ENCODE results near the gene ADCK1. TPM values are rescaled to one million over a fixed set of nuclear protein-coding genes. Genes with fewer than 3 reads are reported as not detected.

The ADCK1 gene
- total and polyA plus RNA-seq, 9 of the 15 experiments (the other 6 are each of a cell fraction or from before 2014, with no cell fraction given), result 2.8 to 8.9 (median 4.3) TPM

- TF ChIP-seq LARP7 (IDR thresholded peaks at IDR 0.05), result no peak
- TF ChIP-seq SLC30A9 (CRISPR knock-in tag; IDR thresholded peaks at IDR 0.05), result no peak
- no peak for TF ChIP-seq TCFL5 (CRISPR knock-in tag; conservative IDR thresholded peaks at IDR 0.05)
- TF ChIP-seq HIVEP1 (CRISPR knock-in tag; IDR thresholded peaks at IDR 0.05), result no peak
- no peak for TF ChIP-seq RBM39 (optimal IDR thresholded peaks at IDR 0.05; ENCODE audit: low read depth, low read length)
- no peak for TF ChIP-seq ETS2 (tag; IDR thresholded peaks at IDR 0.05; ENCODE audit: borderline replicate concordance, poor library complexity, severe bottlenecking)
- TF ChIP-seq ZNF384 (IDR thresholded peaks at IDR 0.05; ENCODE audit: low read depth, low read length), result peak; percentile 5; the same call in 1 of the 2 replicates
- no peak for TF ChIP-seq ZBTB7A (IDR thresholded peaks at IDR 0.05; ENCODE audit: borderline replicate concordance, control insufficient read depth, low read depth, low read length)
- no peak for TF ChIP-seq ZNF79 (CRISPR knock-in tag; IDR thresholded peaks at IDR 0.05; ENCODE audit: low read depth)
- TF ChIP-seq, protein P1, sequence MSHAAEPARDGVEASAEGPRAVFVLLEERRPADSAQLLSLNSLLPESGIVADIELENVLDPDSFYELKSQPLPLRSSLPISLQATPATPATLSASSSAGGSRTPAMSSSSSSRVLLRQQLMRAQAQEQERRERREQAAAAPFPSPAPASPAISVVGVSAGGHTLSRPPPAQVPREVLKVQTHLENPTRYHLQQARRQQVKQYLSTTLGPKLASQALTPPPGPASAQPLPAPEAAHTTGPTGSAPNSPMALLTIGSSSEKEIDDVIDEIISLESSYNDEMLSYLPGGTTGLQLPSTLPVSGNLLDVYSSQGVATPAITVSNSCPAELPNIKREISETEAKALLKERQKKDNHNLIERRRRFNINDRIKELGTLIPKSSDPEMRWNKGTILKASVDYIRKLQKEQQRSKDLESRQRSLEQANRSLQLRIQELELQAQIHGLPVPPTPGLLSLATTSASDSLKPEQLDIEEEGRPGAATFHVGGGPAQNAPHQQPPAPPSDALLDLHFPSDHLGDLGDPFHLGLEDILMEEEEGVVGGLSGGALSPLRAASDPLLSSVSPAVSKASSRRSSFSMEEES (CRISPR knock-in tag; IDR thresholded peaks at IDR 0.05), result peak; percentile 70
- TF ChIP-seq KDM5B (IDR thresholded peaks at IDR 0.05; ENCODE audit: insufficient replicate concordance, low read depth, low read length), result no peak
- TF ChIP-seq SP1 (CRISPR knock-in tag; IDR thresholded peaks at IDR 0.05), result no peak
- 0 out of 2 replicates have a peak, but pooled peaks have one; percentile 11 for TF ChIP-seq CBFA2T2 (conservative IDR thresholded peaks at IDR 0.05)
- TF ChIP-seq, protein P2, sequence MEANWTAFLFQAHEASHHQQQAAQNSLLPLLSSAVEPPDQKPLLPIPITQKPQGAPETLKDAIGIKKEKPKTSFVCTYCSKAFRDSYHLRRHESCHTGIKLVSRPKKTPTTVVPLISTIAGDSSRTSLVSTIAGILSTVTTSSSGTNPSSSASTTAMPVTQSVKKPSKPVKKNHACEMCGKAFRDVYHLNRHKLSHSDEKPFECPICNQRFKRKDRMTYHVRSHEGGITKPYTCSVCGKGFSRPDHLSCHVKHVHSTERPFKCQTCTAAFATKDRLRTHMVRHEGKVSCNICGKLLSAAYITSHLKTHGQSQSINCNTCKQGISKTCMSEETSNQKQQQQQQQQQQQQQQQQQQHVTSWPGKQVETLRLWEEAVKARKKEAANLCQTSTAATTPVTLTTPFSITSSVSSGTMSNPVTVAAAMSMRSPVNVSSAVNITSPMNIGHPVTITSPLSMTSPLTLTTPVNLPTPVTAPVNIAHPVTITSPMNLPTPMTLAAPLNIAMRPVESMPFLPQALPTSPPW (CRISPR knock-in tag; IDR thresholded peaks at IDR 0.05), result no peak
- peak; percentile 36; the same call in 1 of the 2 replicates for TF ChIP-seq TOE1 (IDR thresholded peaks at IDR 0.05; ENCODE audit: borderline replicate concordance)
- TF ChIP-seq TOE1 (CRISPR knock-in tag; IDR thresholded peaks at IDR 0.05; ENCODE audit: borderline replicate concordance, low read depth), result no peak
- TF ChIP-seq RAD51 (IDR thresholded peaks at IDR 0.05; ENCODE audit: borderline replicate concordance, low read depth), result peak; percentile 71
- TF ChIP-seq PHB2 (IDR thresholded peaks at IDR 0.05; ENCODE audit: low read depth), result no peak
- Histone ChIP-seq H3K79me2 (ENCODE audit: control insufficient read depth, insufficient read depth, low read length) (peaks cover 4% of the 10 kb centered on the region; the same call in 2 of the 3 replicates), H3K4me3 (no peak overlapping the region), H3K4me2 (ENCODE audit: insufficient read depth, low read length) (no peak overlapping the region), H3K9ac (ENCODE audit: insufficient read depth in 1 of 2, low read depth in 2 of 2, low read length in 2 of 2) (no peak overlapping the region), H3K36me3 (ENCODE audit: control insufficient read depth, insufficient read depth, low read length) (no peaks in the 10 kb centered on the region), H3K9me1 (ENCODE audit: control insufficient read depth, insufficient read depth, low read length) (no peaks in the 10 kb centered on the region), H3K27ac (ENCODE audit: extremely low read depth, low read depth, low read length) (no peak overlapping the region), H3K27me3 (ENCODE audit: control insufficient read depth in 2 of 2, insufficient read depth in 2 of 2, low read length in 2 of 2) (no peaks in the 10 kb centered on the region), H3K9me3 (replicated peaks; ENCODE audit: control insufficient read depth, insufficient read depth, low read depth, low read length) (no peaks in the 10 kb centered on the region), H3K4me1 (replicated peaks in 1 of 2; ENCODE audit: control insufficient read depth in 2 of 2, insufficient read depth in 2 of 2, low read length in 2 of 2) (peaks cover 0 to 10% of the 10 kb centered on the region in 2 experiments; a peak in 3 of 5 replicates), H2AFZ (ENCODE audit: low read depth, low read length) (no peak overlapping the region), H4K20me1 (replicated peaks; ENCODE audit: control insufficient read depth, insufficient read depth, low read length) (no peaks in the 10 kb centered on the region)
- CTCF ChIA-PET (ENCODE audit: low intra/inter-chr PET ratio), result no interaction called here
- intact Hi-C loops (cut with micrococcal nuclease) (no loop called here), in situ Hi-C loops (cut with MboI) (no loop called here)
- DNase-seq (ENCODE audit: extremely low read depth in 1 of 4, low spot score in 3 of 4) (no peak), FAIRE-seq (no peak), ATAC-seq (no peak)
- WGBS (ENCODE audit: insufficient coverage, low coverage, missing lambda C conversion rate), result 64% methylated on average over 4 of the region's 6 CpGs
- no TSS peak for BruUV-seq (replicated peaks)
- POLR2A ChIA-PET, result interaction anchor here (0.8 kb wide), 1 partner anchor 13 kb away, joined by 4 read pairs; no protein-coding TSS in a partner anchor
These were observed 5.8 kb downstream of the ADCK1 start for GRCh38 chr14:77805706-77806105.

All from K562 (cell line).